Astrocyte (in vitro differentiated cells and primary cell): ENCODE results near the gene TMEM63C. TPM values are rescaled to one million over a fixed set of nuclear protein-coding genes. Genes with fewer than 3 reads are reported as not detected.

Experiments used
- DNase-seq: peaks from one replicate; pipeline ENCODE4 v3.0.0-alpha.2; 2010; ENCODE audit warnings: low read depth
- FAIRE-seq: peaks from 2 replicates; lab custom pipeline; 2011; peaks lifted over from hg19 to GRCh38; lab: Jason Lieb, UNC
- H2AFZ ChIP-seq: 2 replicates; pipeline ENCODE4 v1.6.0; 2012; ENCODE audit warnings: low read depth, low read length, inconsistent platforms
- H3K27ac ChIP-seq: 2 replicates; pipeline ENCODE4 v1.5.1; 2011; ENCODE audit warnings: low read depth, low read length, inconsistent platforms
- H3K27me3 ChIP-seq: 2 replicates; pipeline ENCODE4 v1.6.0; 2011; ENCODE audit warnings: low read length, inconsistent platforms; ENCODE audit not compliant: insufficient read depth
- H3K36me3 ChIP-seq: 2 replicates; pipeline ENCODE4 v1.5.1; 2011; ENCODE audit warnings: low read length, inconsistent platforms; ENCODE audit not compliant: insufficient read depth
- H3K4me1 ChIP-seq: 2 replicates; pipeline ENCODE4 v1.5.1; 2011; ENCODE audit warnings: low read length, inconsistent platforms; ENCODE audit not compliant: insufficient read depth
- H3K4me2 ChIP-seq: 2 replicates; pipeline ENCODE4 v1.6.0; 2012; ENCODE audit warnings: low read length, inconsistent platforms
- H3K4me3 ChIP-seq: 2 replicates; pipeline ENCODE4 v1.5.1; 2011; ENCODE audit warnings: low read depth, mild to moderate bottlenecking, low read length, inconsistent platforms; ENCODE audit not compliant: insufficient read depth
- H3K79me2 ChIP-seq: 2 replicates; pipeline ENCODE4 v1.6.0; 2012; ENCODE audit warnings: mild to moderate bottlenecking, low read length, inconsistent platforms; ENCODE audit not compliant: insufficient read depth
- H3K9ac ChIP-seq: 2 replicates; pipeline ENCODE4 v1.6.0; 2012; ENCODE audit warnings: mild to moderate bottlenecking, low read length, inconsistent platforms
- H3K9me3 ChIP-seq: 2 replicates; pipeline ENCODE4 v1.5.1; 2012; ENCODE audit warnings: low read depth, mild to moderate bottlenecking, low read length, inconsistent platforms; ENCODE audit not compliant: insufficient read depth
- H4K20me1 ChIP-seq: 2 replicates; pipeline ENCODE4 v1.6.0; 2012; ENCODE audit warnings: low read length, inconsistent platforms; ENCODE audit not compliant: insufficient read depth
- H3K27ac Mint-ChIP-seq: one replicate; pipeline ENCODE4 v1.8.0; 2021; ENCODE audit warnings: mild to moderate bottlenecking, mixed read lengths; ENCODE audit not compliant: unreplicated experiment
- H3K27me3 Mint-ChIP-seq: one replicate; pipeline ENCODE4 v1.8.0; 2021; ENCODE audit warnings: low read depth, mixed read lengths; ENCODE audit not compliant: unreplicated experiment
- H3K36me3 Mint-ChIP-seq: one replicate; pipeline ENCODE4 v1.8.0; 2021; ENCODE audit warnings: low read depth, mixed read lengths; ENCODE audit not compliant: unreplicated experiment
- H3K4me1 Mint-ChIP-seq: one replicate; pipeline ENCODE4 v1.8.0; 2021; ENCODE audit warnings: low read depth, mixed read lengths; ENCODE audit not compliant: unreplicated experiment
- H3K4me3 Mint-ChIP-seq: one replicate; pipeline ENCODE4 v1.8.0; 2021; ENCODE audit warnings: mild to moderate bottlenecking, moderate library complexity, mixed read lengths; ENCODE audit not compliant: unreplicated experiment
- H3K9me3 Mint-ChIP-seq: one replicate; pipeline ENCODE4 v1.8.0; 2021; ENCODE audit warnings: mild to moderate bottlenecking, mixed read lengths; ENCODE audit not compliant: unreplicated experiment
- CTCF ChIP-seq: IDR thresholded peaks from 2 replicates; pipeline ENCODE4 v1.5.1; 2011; ENCODE audit warnings: low read depth, mild to moderate bottlenecking, inconsistent platforms, low read length, moderate library complexity; ENCODE audit not compliant: insufficient read depth
- EZH2 ChIP-seq: IDR thresholded peaks from 2 replicates; pipeline ENCODE4 v1.6.1; 2012; ENCODE audit warnings: mild to moderate bottlenecking, low read length, inconsistent platforms; ENCODE audit not compliant: insufficient read depth
- total RNA-seq: library from RNA; stranded (reverse); gene quantifications from 2 replicates; pipeline ENCODE4 v1.2.1, GENCODE V29; 2021

The TMEM63C gene
- total RNA-seq, 1 donor from 2014 or later, result 11.3 TPM

GRCh38 chr14:77225254-77225653 lies 43.7 kb downstream of the TMEM63C start:
- FAIRE-seq, result no peak

GRCh38 chr14:77225892-77226557 lies 44.4 kb downstream of the TMEM63C start:
- Mint-ChIP-seq H3K4me3 (no peak overlapping the region), H3K9me3 (peaks cover 6% of the 10 kb centered on the region), H3K27ac (no peak overlapping the region), H3K27me3 (peaks cover 33% of the 10 kb centered on the region), H3K36me3 (peaks cover 27% of the 10 kb centered on the region), H3K4me1 (peaks cover 4% of the 10 kb centered on the region)
- Histone ChIP-seq H2AFZ (no peak overlapping the region), H3K27ac (no peak overlapping the region), H3K9me3 (no peaks in the 10 kb centered on the region), H3K4me2 (no peak overlapping the region), H3K4me1 (no peaks in the 10 kb centered on the region), H3K4me3 (no peak overlapping the region), H3K9ac (no peak overlapping the region), H3K79me2 (no peaks in the 10 kb centered on the region), H3K36me3 (no peaks in the 10 kb centered on the region), H3K27me3 (no peaks in the 10 kb centered on the region), H4K20me1 (no peaks in the 10 kb centered on the region)
- DNase-seq, result no peak
- TF ChIP-seq CTCF (no peak), EZH2 (no peak)
- FAIRE-seq, result no peak

More at GRCh38 chr14:77225254-77225653, 43.7 kb downstream of the TMEM63C start:
- H3K9me3 ChIP-seq, result no peaks in the 10 kb centered on the region
- Mint-ChIP-seq H3K27me3 (peaks cover 29% of the 10 kb centered on the region), H3K36me3 (peaks cover 23% of the 10 kb centered on the region), H3K4me1 (peaks cover 7% of the 10 kb centered on the region), H3K9me3 (peaks cover 3% of the 10 kb centered on the region), H3K27ac (no peak overlapping the region), H3K4me3 (no peak overlapping the region)
- H4K20me1 ChIP-seq, result no peaks in the 10 kb centered on the region
- no peaks in the 10 kb centered on the region for H3K27me3 ChIP-seq
- no peak overlapping the region for H3K27ac ChIP-seq
- H2AFZ ChIP-seq, result no peak overlapping the region
- no peak overlapping the region for H3K4me2 ChIP-seq
- H3K4me3 ChIP-seq, result no peak overlapping the region
- H3K79me2 ChIP-seq, result no peaks in the 10 kb centered on the region
- no peaks in the 10 kb centered on the region for H3K36me3 ChIP-seq
- H3K9ac ChIP-seq, result no peak overlapping the region
- no peak for DNase-seq
- H3K4me1 ChIP-seq, result no peaks in the 10 kb centered on the region
- TF ChIP-seq EZH2 (no peak), CTCF (no peak)

- peaks cover 34% of the 10 kb centered on the region for H3K36me3 Mint-ChIP-seq
- no peak overlapping the region for H3K4me3 Mint-ChIP-seq
- H2AFZ ChIP-seq, result no peak overlapping the region
Measured at GRCh38 chr14:77228056-77228455, 46.5 kb downstream of the TMEM63C start.

More at GRCh38 chr14:77228056-77228455, 46.5 kb downstream of the TMEM63C start:
- Histone ChIP-seq H4K20me1 (no peaks in the 10 kb centered on the region), H3K9ac (no peak overlapping the region), H3K79me2 (no peaks in the 10 kb centered on the region), H3K36me3 (no peaks in the 10 kb centered on the region), H3K27me3 (no peaks in the 10 kb centered on the region), H3K27ac (no peak overlapping the region), H3K9me3 (no peaks in the 10 kb centered on the region), H3K4me1 (no peaks in the 10 kb centered on the region), H3K4me3 (no peak overlapping the region), H3K4me2 (no peak overlapping the region)
- no peak for TF ChIP-seq CTCF
- no peak for TF ChIP-seq EZH2
- Mint-ChIP-seq H3K9me3 (peaks cover 4% of the 10 kb centered on the region), H3K4me1 (no peaks in the 10 kb centered on the region), H3K27ac (no peak overlapping the region), H3K27me3 (peaks cover 28% of the 10 kb centered on the region)
- FAIRE-seq, result no peak
- no peak for DNase-seq
